IMR-90 (cell line): ENCODE measurements around the gene MAP3K7CL. TPM values are rescaled to one million over a fixed set of nuclear protein-coding genes. Genes with fewer than 3 reads are reported as not detected.

Experiments used
- ATAC-seq: fragments of 200-7000 bp; cut with Tn5 transposase; 2 replicates; pipeline ENCODE4 v1.9.1; 2020; ENCODE audit warnings: low read depth, mild to moderate bottlenecking, moderate library complexity
- BruUV-seq: library from RNA; stranded (reverse); fragments of 400-500 nt; replicated peaks from 2 replicates; lab custom pipeline; 2021; lab: Mats Ljungman, UMichigan
- CTCF ChIA-PET: fragments of 300-600 bp; formaldehyde crosslinking; extraction: SDS; loops from one replicate; lab custom pipeline; 2021; ENCODE audit warnings: antibody characterized with exemption; lab: Yijun Ruan, JAX
- POLR2A ChIA-PET: fragments of 300-600 bp; sonication (Branson Sonifier 250); formaldehyde crosslinking; loops from one replicate; lab custom pipeline; 2022; ENCODE audit warnings: antibody characterized with exemption; ENCODE audit not compliant: unreplicated experiment; lab: Charles Lee
- DNase-seq: peaks from one replicate; pipeline ENCODE4 v3.0.0; 2013
- H2AFZ ChIP-seq: replicated peaks from 2 replicates; pipeline ENCODE3; 2013; ENCODE audit warnings: low read length, mild to moderate bottlenecking; ENCODE audit not compliant: poor library complexity
- H2AK5ac ChIP-seq: 2 replicates; pipeline ENCODE4 v1.6.1; 2013; ENCODE audit warnings: low read depth, low read length, inconsistent platforms
- H2AK9ac ChIP-seq: replicated peaks from 2 replicates; pipeline ENCODE3; 2013; ENCODE audit warnings: mild to moderate bottlenecking, low read depth, low read length, moderate library complexity; ENCODE audit not compliant: poor library complexity
- H2BK120ac ChIP-seq: 2 replicates; pipeline ENCODE4 v1.6.1; 2013; ENCODE audit warnings: low read depth, low read length, inconsistent platforms
- H2BK15ac ChIP-seq: 3 replicates; pipeline ENCODE4 v1.6.1; 2013; ENCODE audit warnings: low read depth, low read length, inconsistent platforms
- H2BK20ac ChIP-seq: 2 replicates; pipeline ENCODE4 v1.6.1; 2013; ENCODE audit warnings: low read depth, mild to moderate bottlenecking, inconsistent platforms, low read length, moderate library complexity
- H2BK5ac ChIP-seq: 2 replicates; pipeline ENCODE4 v1.6.1; 2013; ENCODE audit warnings: mild to moderate bottlenecking, low read depth, low read length, inconsistent platforms; ENCODE audit not compliant: poor library complexity, severe bottlenecking
- H3K14ac ChIP-seq: replicated peaks from 2 replicates; pipeline ENCODE4 v1.6.1; 2013; ENCODE audit warnings: low read depth, low read length, inconsistent platforms
- H3K18ac ChIP-seq: 2 replicates; pipeline ENCODE4 v1.6.1; 2013; ENCODE audit warnings: low read depth, low read length, control low read depth
- H3K23ac ChIP-seq: 2 replicates; pipeline ENCODE4 v1.6.1; 2013; ENCODE audit warnings: low read depth, low read length, inconsistent platforms
- H3K27ac ChIP-seq: 2 replicates; pipeline ENCODE4 v1.5.1; 2013; ENCODE audit warnings: mild to moderate bottlenecking, control low read depth, low read length; ENCODE audit not compliant: insufficient read depth
- H3K27me3 ChIP-seq: 2 replicates; pipeline ENCODE4 v1.6.1; 2013; ENCODE audit warnings: low read length; ENCODE audit not compliant: control insufficient read depth, insufficient read depth
- H3K36me3 ChIP-seq: 2 replicates; pipeline ENCODE4 v1.6.1; 2013; ENCODE audit warnings: low read length, mixed read lengths; ENCODE audit not compliant: control insufficient read depth, insufficient read depth
- H3K4ac ChIP-seq: 2 replicates; pipeline ENCODE4 v1.6.1; 2013; ENCODE audit warnings: low read depth, low read length, inconsistent platforms
- H3K4me1 ChIP-seq: 2 replicates; pipeline ENCODE4 v1.6.1; 2013; ENCODE audit warnings: low read length, mixed read lengths; ENCODE audit not compliant: control insufficient read depth, insufficient read depth
- H3K4me2 ChIP-seq: 2 replicates; pipeline ENCODE4 v1.6.1; 2013; ENCODE audit warnings: low read depth, mild to moderate bottlenecking, control low read depth, low read length, moderate library complexity
- H3K4me3 ChIP-seq: 2 replicates; pipeline ENCODE4 v1.5.1; 2013; ENCODE audit warnings: low read depth, mild to moderate bottlenecking, control low read depth, low read length, moderate library complexity; ENCODE audit not compliant: insufficient read depth
- H3K56ac ChIP-seq: 2 replicates; pipeline ENCODE4 v1.6.1; 2013; ENCODE audit warnings: low read length, inconsistent platforms; ENCODE audit not compliant: insufficient read depth; ENCODE audit errors: extremely low read depth
- H3K79me1 ChIP-seq, 2 experiments: 2 replicates each; pipeline ENCODE4 v1.6.1; 2013; ENCODE audit warnings: low read length in 2 of 2, inconsistent platforms in 1 of 2, low read depth in 1 of 2
- H3K9ac ChIP-seq: 2 replicates; pipeline ENCODE4 v1.6.1; 2013; ENCODE audit warnings: low read depth, low read length, control low read depth
- H3K9me1 ChIP-seq: 2 replicates; pipeline ENCODE4 v1.6.1; 2013; ENCODE audit warnings: low read length, inconsistent platforms; ENCODE audit not compliant: insufficient read depth
- H3K9me3 ChIP-seq: 2 replicates; pipeline ENCODE4 v1.6.1; 2013; ENCODE audit warnings: low read length; ENCODE audit not compliant: control insufficient read depth, insufficient read depth
- H4K20me1 ChIP-seq: 2 replicates; pipeline ENCODE4 v1.6.1; 2013; ENCODE audit warnings: low read length, inconsistent platforms; ENCODE audit not compliant: insufficient read depth
- H4K5ac ChIP-seq: 2 replicates; pipeline ENCODE4 v1.6.1; 2013; ENCODE audit warnings: mild to moderate bottlenecking, low read depth, low read length, control low read depth
- H4K8ac ChIP-seq, 2 experiments: 2 replicates each; pipeline ENCODE4 v1.6.1; 2013; ENCODE audit warnings: low read depth in 2 of 2, low read length in 2 of 2, control low read depth in 1 of 2, inconsistent platforms in 1 of 2
- H4K91ac ChIP-seq: 2 replicates; pipeline ENCODE4 v1.6.1; 2013; ENCODE audit warnings: low read depth, low read length, inconsistent platforms; ENCODE audit not compliant: insufficient read depth
- CHD1 ChIP-seq: IDR thresholded peaks from 2 replicates; pipeline ENCODE4 v1.6.1; 2012; ENCODE audit warnings: low read depth, low read length, improper control_type of control experiment
- CTCF ChIP-seq: conservative IDR thresholded peaks from 2 replicates; pipeline ENCODE4 v1.5.1; 2012; ENCODE audit warnings: mild to moderate bottlenecking, low read depth, low read length, improper control_type of control experiment
- ELK1 ChIP-seq: fragments of 150-350 bp; IDR thresholded peaks from 2 replicates; pipeline ENCODE4 v1.6.1; 2016; ENCODE audit warnings: low read depth, mild to moderate bottlenecking, low read length, moderate library complexity, borderline replicate concordance
- MAZ ChIP-seq: IDR thresholded peaks from 2 replicates; pipeline ENCODE4 v1.6.1; 2012; ENCODE audit warnings: low read depth, mild to moderate bottlenecking, low read length, improper control_type of control experiment, moderate library complexity, borderline replicate concordance
- RCOR1 ChIP-seq: IDR thresholded peaks from 2 replicates; pipeline ENCODE4 v1.6.1; 2012; ENCODE audit warnings: mild to moderate bottlenecking, low read length, improper control_type of control experiment; ENCODE audit not compliant: insufficient replicate concordance
- WGBS, 2 experiments: methylation state at CpG; one replicate each; pipeline versions ENCODE4 v1.1.5 to v1.1.7; 2013; ENCODE audit warnings: missing lambda C conversion rate in 2 of 2; ENCODE audit not compliant: insufficient read length in 1 of 2; ENCODE audit errors: extremely low coverage in 2 of 2; 5-methylcytosine and 5-hydroxymethylcytosine counted together
- dilution Hi-C: fragments of 300-500 bp; cut with HindIII; formaldehyde crosslinking; loops from one replicate; pipeline ENCODE4 v1.14.3; 2018; ENCODE audit warnings: low sequenced_read_pairs; ENCODE audit not compliant: unreplicated experiment
- in situ Hi-C: fragments of 300-500 bp; cut with MboI; formaldehyde crosslinking; loops from 3 replicates; pipeline ENCODE4 v1.14.3; 2019; ENCODE audit warnings: low sequenced_read_pairs, inconsistent platforms, mixed read lengths
- intact Hi-C: fragments of 100-400 bp; cut with micrococcal nuclease; formaldehyde crosslinking; loops from 2 replicates; pipeline ENCODE4 v1.10.0; 2022
- polyA plus RNA-seq, 3 experiments: library from polyadenylated mRNA; depleted of rRNA; stranded (reverse); fragments of >200 nt; gene quantifications; 2 replicates each; pipeline ENCODE4 v1.2.3, GENCODE V29; 2012; ENCODE audit warnings: low replicate concordance in 1 of 3
- total RNA-seq: library from RNA; depleted of rRNA; stranded (reverse); fragments of >200 nt; gene quantifications from 2 replicates; pipeline ENCODE4 v1.2.3, GENCODE V29; 2012

The MAP3K7CL gene
- total and polyA plus RNA-seq, 2 of the 4 experiments (the other 2 are of a cell fraction): 21.0 to 22.3 TPM

GRCh38 chr21:29155933-29156260 lies 25.5 kb downstream of the MAP3K7CL start:
- H3K9me1 ChIP-seq: peaks cover 3% of the 10 kb centered on the region; the same call in 1 of the 2 replicates
- H4K8ac ChIP-seq: peak overlapping the region; percentile 29 to 86; a peak in 3 of 4 replicates
- ATAC-seq (no peak), DNase-seq (no peak)
- H4K91ac ChIP-seq: peak overlapping the region; percentile 36; the same call in 1 of the 2 replicates
- no CpG with 5 or more reads among the region's 2 CpGs for WGBS, 2 experiments
- CTCF ChIA-PET: interaction anchor here (1.2 kb wide), 1 partner anchor 192 kb away, joined by 4 read pairs; no protein-coding TSS in a partner anchor
- H3K36me3 ChIP-seq: no peaks in the 10 kb centered on the region
- TF ChIP-seq ELK1 (no peak), CHD1 (no peak), MAZ (no peak), CTCF (no peak), RCOR1 (no peak)
- H2AK9ac ChIP-seq: no peak overlapping the region
- H3K4ac ChIP-seq: peak overlapping the region; percentile 63
- H3K4me1 ChIP-seq: peaks cover 2% of the 10 kb centered on the region
- no peaks in the 10 kb centered on the region for H3K9me3 ChIP-seq
- peak overlapping the region; percentile 53 for H3K9ac ChIP-seq
- H3K56ac ChIP-seq: no peak overlapping the region
- no peaks in the 10 kb centered on the region for H4K20me1 ChIP-seq
- POLR2A ChIA-PET: no interaction called here
- in situ Hi-C loops: no loop called here
- peak overlapping the region; percentile 52 for H3K4me2 ChIP-seq
- peak overlapping the region; percentile 35; the same call in 1 of the 2 replicates for H3K18ac ChIP-seq
- no peak overlapping the region for H2BK5ac ChIP-seq
- peak overlapping the region; percentile 75 for H2BK20ac ChIP-seq
- intact Hi-C loops: no loop called here
- dilution Hi-C loops: no loop called here
- H3K14ac ChIP-seq: peak overlapping the region; percentile 77
- peak overlapping the region; percentile 87 for H2BK120ac ChIP-seq
- H3K27me3 ChIP-seq: no peaks in the 10 kb centered on the region
- BruUV-seq: no TSS peak
- H2BK15ac ChIP-seq: peak overlapping the region; percentile 92; the same call in 1 of the 3 replicates
- no peaks in the 10 kb centered on the region for H3K79me1 ChIP-seq
- peak overlapping the region; percentile 86 for H2AFZ ChIP-seq
- peak overlapping the region; percentile 25; the same call in 1 of the 2 replicates for H2AK5ac ChIP-seq
- H3K23ac ChIP-seq: peak overlapping the region; percentile 36; the same call in 1 of the 2 replicates
- H4K5ac ChIP-seq: peak overlapping the region; percentile 26; the same call in 1 of the 2 replicates
- H3K4me3 ChIP-seq: no peak overlapping the region
- 0 out of 2 replicates have a peak overlapping the region, but pooled peaks have one; percentile 7 for H3K27ac ChIP-seq
